Tongue (tissue), 2 donors: ENCODE data around the gene GCNT2. TPM values are rescaled to one million over a fixed set of nuclear protein-coding genes. Genes with fewer than 3 reads are reported as not detected.
"Not testable (repeated sequence)": the region's sequence is repeated elsewhere in the genome, so short reads cannot be mapped to it uniquely, and the experiment has no call there.

Experiments
- DNase-seq: peaks from one replicate; pipeline ENCODE4 v3.0.0-alpha.2; 2015
- total RNA-seq: library from RNA; depleted of rRNA; stranded (reverse); fragments of >200 nt; gene quantifications from one replicate; pipeline ENCODE4 v1.2.3, GENCODE V29; 2014

Gene GCNT2
- total RNA-seq, 1 donor from 2014 or later: 6.3 TPM

- peak; percentile 38 for DNase-seq
These were observed 91.9 kb downstream of the GCNT2 start for GRCh38 chr6:10613077-10613476.

- DNase-seq: peak; percentile 17
These were observed 92.6 kb downstream of the GCNT2 start for GRCh38 chr6:10613723-10614122.

DNA sequence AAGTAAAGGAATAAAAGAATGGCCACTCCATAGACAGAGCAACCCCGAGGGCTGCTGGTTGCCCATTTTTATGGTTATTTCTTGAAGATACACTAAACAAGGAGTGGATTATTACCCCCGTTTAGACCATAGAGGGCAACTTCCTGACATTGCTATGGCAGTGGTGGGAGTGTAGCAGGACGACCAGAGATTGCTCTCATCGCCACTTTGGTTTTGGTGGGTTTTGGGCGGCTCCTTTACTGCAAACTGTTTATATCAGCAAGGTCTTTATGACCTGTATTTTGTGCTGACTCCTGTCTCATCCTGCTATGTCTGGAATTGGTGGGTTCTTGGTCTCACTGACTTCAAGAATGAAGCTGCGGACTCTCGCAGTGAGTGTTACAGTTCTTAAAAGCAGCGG lies 94.5 kb downstream of the GCNT2 start:
- no peak for DNase-seq

DNA sequence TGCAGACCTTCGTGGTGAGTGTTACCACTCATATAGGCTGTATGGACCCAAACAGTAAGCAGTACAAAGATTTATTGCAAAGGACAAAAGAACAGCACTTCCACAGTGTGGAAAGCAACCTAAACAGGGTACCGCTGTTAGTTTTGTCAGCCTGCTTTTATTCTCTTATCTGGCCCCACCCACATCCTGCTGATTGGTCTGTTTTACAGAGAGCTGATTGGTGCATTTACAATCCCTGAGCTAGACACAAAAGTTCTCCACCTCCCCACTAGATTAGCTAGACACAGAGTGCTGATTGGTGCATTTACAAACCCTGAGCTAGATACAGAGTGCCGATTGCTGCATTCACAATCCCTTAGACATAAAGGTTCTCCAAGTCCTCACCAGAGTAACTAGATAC lies 95.1 kb downstream of the GCNT2 start:
- DNase-seq: not testable (repeated sequence)

- DNase-seq: no peak
These were observed 96.0 kb downstream of the GCNT2 start for GRCh38 chr6:10617008-10617696.

- DNase-seq: no peak
These were observed 97.3 kb downstream of the GCNT2 start for GRCh38 chr6:10618409-10618808.

- DNase-seq: no peak
These were observed 100.1 kb downstream of the GCNT2 start for GRCh38 chr6:10621213-10621612.

DNA sequence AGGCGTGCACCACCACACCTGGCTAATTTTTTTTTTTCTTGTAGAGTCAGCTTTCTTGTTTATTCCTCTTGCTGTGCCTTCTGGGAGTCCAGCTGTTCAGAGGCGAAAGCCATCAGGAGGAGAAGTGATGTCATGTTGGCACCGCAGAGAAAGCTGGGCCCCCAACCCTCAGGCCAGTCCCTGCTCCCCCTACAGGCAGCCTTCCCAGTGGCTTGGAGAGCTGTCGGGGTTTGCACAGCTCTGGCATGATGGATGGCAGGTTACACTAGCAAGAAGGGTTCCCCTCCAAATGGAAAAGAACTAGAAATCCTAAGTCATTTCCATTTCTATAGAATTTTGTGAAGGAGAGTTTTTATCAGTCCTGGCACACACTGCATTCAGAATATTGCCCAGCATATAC lies 100.7 kb downstream of the GCNT2 start:
- no peak for DNase-seq

- no peak for DNase-seq
These were observed 103.7 kb downstream of the GCNT2 start for GRCh38 chr6:10624836-10625235.

GRCh38 chr6:10626154-10626741 lies 105.1 kb downstream of the GCNT2 start:
- peak; percentile 55 for DNase-seq

DNA sequence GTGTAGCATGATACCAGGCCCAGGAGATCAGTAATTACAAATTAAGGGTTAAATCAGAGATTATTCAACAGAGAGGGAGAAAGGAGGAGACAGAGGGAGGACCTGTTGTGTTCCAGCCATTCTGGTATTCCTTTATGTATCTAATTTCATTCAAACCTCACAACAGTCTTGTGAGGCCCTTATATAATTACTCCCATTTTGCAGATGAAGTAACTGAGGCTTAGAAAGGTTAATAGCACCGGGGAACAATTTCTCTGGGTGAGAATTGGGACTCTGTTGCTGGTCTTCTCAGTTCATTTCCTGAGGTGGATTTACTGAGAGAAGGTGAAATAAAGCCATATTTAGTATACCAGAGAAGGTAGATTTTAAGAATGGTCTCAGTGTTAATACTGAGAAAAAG lies 106.6 kb downstream of the GCNT2 start:
- no peak for DNase-seq

GRCh38 chr6:10630178-10630577 lies 109.0 kb downstream of the GCNT2 start:
- DNase-seq: no peak

GRCh38 chr6:10633216-10633615 lies 112.1 kb downstream of the GCNT2 start:
- no peak for DNase-seq

DNA sequence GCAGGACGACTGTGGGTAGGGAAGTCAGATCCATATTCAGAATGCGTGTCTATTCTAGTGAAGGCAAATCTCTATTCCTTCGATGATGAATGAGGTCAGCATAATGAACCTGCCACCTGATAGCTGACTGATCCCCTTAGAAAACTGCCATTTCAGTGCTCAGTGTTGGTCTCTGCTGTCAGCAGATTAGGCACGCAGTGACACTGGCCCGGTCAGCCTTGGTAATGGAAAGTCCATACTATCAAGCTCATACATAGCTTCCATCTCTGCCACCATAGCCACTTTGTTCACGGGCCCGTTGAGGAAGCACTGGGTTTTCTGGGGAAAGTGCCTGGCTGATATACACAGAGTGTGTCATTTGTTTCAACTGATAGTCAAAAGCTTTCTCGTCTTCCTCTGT lies 119.3 kb downstream of the GCNT2 start:
- DNase-seq: no peak

GRCh38 chr6:10641528-10641927 lies 120.4 kb downstream of the GCNT2 start:
- no peak for DNase-seq

GRCh38 chr6:10643201-10643651 lies 122.1 kb downstream of the GCNT2 start:
- DNase-seq: no peak

DNA sequence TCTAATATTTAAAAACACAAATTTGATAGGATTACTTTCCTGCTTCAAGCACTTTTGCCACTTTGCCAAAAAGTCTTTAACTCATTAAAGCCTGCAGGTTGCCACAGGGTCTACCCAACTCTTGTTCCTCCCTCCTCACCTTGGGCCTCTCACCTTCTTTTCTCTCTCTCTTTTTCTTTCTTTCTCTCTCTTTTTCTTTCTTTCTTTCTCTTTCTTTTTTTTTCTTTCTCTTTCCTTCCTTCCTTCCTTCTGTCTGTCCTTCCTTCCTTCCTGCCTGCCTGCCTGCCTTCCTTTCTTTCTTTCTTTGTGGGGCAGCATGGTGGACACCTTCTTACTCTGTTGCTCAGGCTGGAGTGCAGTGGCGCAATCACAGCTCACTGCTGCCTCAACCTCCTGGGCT lies 123.1 kb downstream of the GCNT2 start:
- no peak for DNase-seq

GRCh38 chr6:10655508-10656055 lies 134.4 kb downstream of the GCNT2 start:
- DNase-seq: no peak

- DNase-seq: no peak
These were observed 138.0 kb downstream of the GCNT2 start for GRCh38 chr6:10658910-10659698.

- DNase-seq: peak; percentile 9
These were observed 138.7 kb downstream of the GCNT2 start for GRCh38 chr6:10659699-10660348.

- DNase-seq: not testable (repeated sequence)
These were observed 139.5 kb downstream of the GCNT2 start for GRCh38 chr6:10660431-10661191.

DNA sequence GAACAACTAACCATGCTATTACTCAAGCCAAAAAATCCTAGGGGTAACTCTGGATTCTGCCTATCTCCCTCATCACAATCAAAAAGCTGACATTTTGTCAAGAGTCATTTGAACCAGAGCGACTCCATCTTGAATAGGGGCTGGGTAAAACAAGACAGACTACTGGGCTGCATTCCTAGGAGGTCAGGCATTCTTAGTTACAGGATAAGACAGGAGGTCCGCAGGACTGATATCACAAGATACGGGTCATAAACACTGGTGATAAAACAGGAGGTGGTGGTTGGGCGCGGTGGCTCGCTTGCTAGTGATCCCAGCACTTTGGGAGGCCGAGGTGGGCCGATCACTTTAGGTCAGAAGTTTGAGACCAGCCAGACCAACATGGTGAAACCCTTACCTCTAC lies 141.1 kb downstream of the GCNT2 start:
- DNase-seq: no peak
